AG04450 (cell line): ENCODE measurements around the gene RAB11FIP2. TPM values are rescaled to one million over a fixed set of nuclear protein-coding genes. Genes with fewer than 3 reads are reported as not detected.

Source experiments
- CTCF ChIA-PET: fragments of 300-600, 350-600 bp; formaldehyde crosslinking; extraction: SDS; loops from one replicate; lab custom pipeline; 2022; ENCODE audit warnings: antibody characterized with exemption, inconsistent platforms; lab: Charles Lee
- POLR2A ChIA-PET: fragments of 350-600 bp; formaldehyde crosslinking; extraction: SDS; loops from one replicate; lab custom pipeline; 2021; ENCODE audit warnings: antibody characterized with exemption, inconsistent platforms; lab: Yijun Ruan, JAX
- DNase-seq: peaks from one replicate; pipeline ENCODE4 v3.0.0-alpha.2; 2011; ENCODE audit warnings: low read depth, low spot score
- H3K27ac ChIP-seq: one replicate; pipeline ENCODE4 v1.5.1; 2012; ENCODE audit warnings: low read depth, low read length, control low read depth
- H3K27me3 ChIP-seq: one replicate; pipeline ENCODE4 v1.6.0; 2012; ENCODE audit warnings: low read length; ENCODE audit not compliant: control insufficient read depth, insufficient read depth
- H3K4me3 ChIP-seq: 2 replicates; pipeline ENCODE4 v1.5.1; 2011; ENCODE audit warnings: mild to moderate bottlenecking, low read depth, low read length, control low read depth
- H3K9me3 ChIP-seq: 2 replicates; pipeline ENCODE4 v1.5.1; 2012; ENCODE audit warnings: low read length; ENCODE audit not compliant: control insufficient read depth, insufficient read depth
- CTCF ChIP-seq: IDR thresholded peaks from 2 replicates; pipeline ENCODE4 v1.5.1; 2011; ENCODE audit warnings: low read depth, low read length, control low read depth, inconsistent platforms
- polyA plus RNA-seq: library from polyadenylated mRNA; depleted of rRNA; stranded (reverse); fragments of >200 nt; gene quantifications from 2 replicates; pipeline ENCODE4 v1.2.3, GENCODE V29; 2011

Gene RAB11FIP2
- polyA plus RNA-seq, 1 experiment = 10.4 TPM

DNA sequence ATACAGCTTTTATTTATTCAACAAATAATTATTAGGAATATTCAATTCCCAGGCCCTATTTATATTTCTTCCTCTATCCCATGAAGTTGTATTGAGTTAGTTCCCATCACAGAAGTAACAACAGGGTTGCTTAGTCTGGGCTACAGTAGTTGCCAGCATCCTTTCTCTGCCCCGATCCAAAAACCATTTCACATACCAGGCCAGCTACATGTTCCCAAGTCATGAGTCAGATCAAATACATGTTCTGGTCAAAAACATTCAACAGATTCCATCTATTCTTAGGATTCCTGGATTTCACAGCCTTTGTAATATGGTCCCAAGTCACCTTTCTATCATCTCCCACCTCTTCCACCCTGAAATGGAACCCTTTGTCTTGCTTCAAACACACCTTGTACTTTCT, 91.6 kb downstream of the RAB11FIP2 start:
- no peak overlapping the region for H3K27ac ChIP-seq
- ChIA-PET CTCF (no interaction called here), POLR2A (no interaction called here)
- H3K4me3 ChIP-seq = no peak overlapping the region
- no peak for DNase-seq
- no peaks in the 10 kb centered on the region for H3K9me3 ChIP-seq
- no peaks in the 10 kb centered on the region for H3K27me3 ChIP-seq
- TF ChIP-seq CTCF = no peak
